Neural progenitor cell (in vitro differentiated cells): ENCODE measurements around the gene CBFA2T3. TPM values are rescaled to one million over a fixed set of nuclear protein-coding genes. Genes with fewer than 3 reads are reported as not detected.

ENCODE experiments used
- DNase-seq: peaks from one replicate; pipeline ENCODE4 v3.0.0-alpha.2; 2016; ENCODE audit warnings: low spot score
- H2AFZ ChIP-seq: fragments of 200-600 bp; sonication (generic); replicated peaks from 2 replicates; pipeline ENCODE4 v1.6.1; 2016; ENCODE audit warnings: antibody characterized with exemption
- H3F3A ChIP-seq: fragments of 200-600 bp; sonication (generic); 2 replicates; pipeline ENCODE4 v1.6.1; 2016; ENCODE audit warnings: antibody characterized with exemption, low read depth
- H3K27ac ChIP-seq: fragments of 200-600 bp; sonication (generic); 2 replicates; pipeline ENCODE4 v1.5.1; 2016; ENCODE audit warnings: mild to moderate bottlenecking
- H3K27me3 ChIP-seq: fragments of 200-600 bp; sonication (generic); 2 replicates; pipeline ENCODE4 v1.6.1; 2016; ENCODE audit warnings: mild to moderate bottlenecking, moderate library complexity
- H3K36me3 ChIP-seq: fragments of 200-600 bp; sonication (generic); 2 replicates; pipeline ENCODE4 v1.5.1; 2016
- H3K4me1 ChIP-seq: fragments of 200-600 bp; sonication (generic); 2 replicates; pipeline ENCODE4 v1.6.1; 2016; ENCODE audit warnings: mixed run types
- H3K4me2 ChIP-seq: fragments of 200-600 bp; sonication (generic); 2 replicates; pipeline ENCODE4 v1.6.1; 2016
- H3K4me3 ChIP-seq: fragments of 200-600 bp; sonication (generic); 2 replicates; pipeline ENCODE4 v1.5.1; 2016
- H3K79me2 ChIP-seq: fragments of 200-600 bp; sonication (generic); 2 replicates; pipeline ENCODE4 v1.6.1; 2016; ENCODE audit warnings: low read depth
- H3K9ac ChIP-seq: fragments of 200-600 bp; sonication (generic); 2 replicates; pipeline ENCODE4 v1.6.1; 2016
- H3K9me3 ChIP-seq: fragments of 200-600 bp; sonication (generic); 2 replicates; pipeline ENCODE4 v1.5.1; 2016; ENCODE audit warnings: low read depth
- H4K20me1 ChIP-seq: fragments of 200-600 bp; sonication (generic); 2 replicates; pipeline ENCODE4 v1.6.1; 2016; ENCODE audit warnings: low read depth
- H3K27ac Mint-ChIP-seq: 3 replicates; pipeline ENCODE4 v1.8.0; 2021; ENCODE audit warnings: mixed read lengths
- H3K27me3 Mint-ChIP-seq: 2 replicates; pipeline ENCODE4 v1.8.0; 2022; ENCODE audit warnings: low read depth, mild to moderate bottlenecking, inconsistent platforms, moderate library complexity, mixed read lengths; ENCODE audit not compliant: insufficient read depth
- H3K36me3 Mint-ChIP-seq: 3 replicates; pipeline ENCODE4 v1.8.0; 2021; ENCODE audit warnings: mixed read lengths
- H3K4me1 Mint-ChIP-seq: 3 replicates; pipeline ENCODE4 v1.8.0; 2021; ENCODE audit warnings: mixed read lengths
- H3K4me3 Mint-ChIP-seq: 3 replicates; pipeline ENCODE4 v1.8.0; 2021; ENCODE audit warnings: mild to moderate bottlenecking, moderate library complexity, mixed read lengths
- H3K9me3 Mint-ChIP-seq: 3 replicates; pipeline ENCODE4 v1.8.0; 2020; ENCODE audit warnings: mixed read lengths
- CTCF ChIP-seq: fragments of 200-600 bp; sonication (generic); IDR thresholded peaks from 2 replicates; pipeline ENCODE4 v1.5.1; 2017; ENCODE audit warnings: antibody characterized with exemption, mild to moderate bottlenecking
- EZH2 ChIP-seq: fragments of 200-600 bp; sonication (generic); IDR thresholded peaks from 2 replicates; pipeline ENCODE4 v1.6.1; 2017; ENCODE audit warnings: antibody characterized with exemption, mild to moderate bottlenecking, moderate library complexity
- EZH2phosphoT487 ChIP-seq: fragments of 200-600 bp; sonication (generic); IDR thresholded peaks from 2 replicates; pipeline ENCODE4 v1.6.1; 2017; ENCODE audit warnings: antibody characterized with exemption
- total RNA-seq: library from RNA; depleted of rRNA; stranded (reverse); fragments of >200 nt; gene quantifications from 2 replicates; pipeline ENCODE4 v1.2.3, GENCODE V29; 2015; ENCODE audit warnings: low replicate concordance

The CBFA2T3 gene
- total RNA-seq, 1 donor from 2014 or later, result 0.22 TPM

DNA sequence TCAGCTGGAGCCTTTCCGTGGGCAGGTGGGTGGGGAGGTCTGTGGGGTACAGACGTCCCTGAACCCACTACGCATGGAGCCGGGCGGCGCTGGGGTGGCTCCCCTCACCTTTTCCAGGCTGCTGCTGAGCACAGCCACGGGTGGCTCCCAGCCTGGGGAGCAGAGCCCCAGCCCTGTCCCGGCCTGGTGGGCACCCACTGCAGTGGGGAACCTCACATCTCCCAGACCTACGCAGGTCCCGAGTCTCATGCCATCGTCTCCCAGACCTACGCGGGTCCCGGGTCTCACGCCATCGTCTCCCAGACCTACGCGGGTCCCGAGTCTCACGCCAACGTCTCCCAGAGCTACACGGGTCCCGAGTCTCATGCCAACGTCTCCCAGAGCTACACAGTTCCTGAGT, 148.3 kb downstream of the CBFA2T3 start:
- Mint-ChIP-seq H3K36me3 (no peaks in the 10 kb centered on the region), H3K4me1 (no peaks in the 10 kb centered on the region), H3K4me3 (no peak overlapping the region), H3K27ac (no peak overlapping the region), H3K9me3 (no peaks in the 10 kb centered on the region), H3K27me3 (peaks cover 5% of the 10 kb centered on the region)
- Histone ChIP-seq H2AFZ (no peak overlapping the region), H3K79me2 (no peaks in the 10 kb centered on the region), H3K4me1 (no peaks in the 10 kb centered on the region), H4K20me1 (no peaks in the 10 kb centered on the region), H3K36me3 (no peaks in the 10 kb centered on the region), H3K9me3 (no peaks in the 10 kb centered on the region), H3K4me3 (no peak overlapping the region), H3K27me3 (no peaks in the 10 kb centered on the region), H3K4me2 (no peak overlapping the region), H3K9ac (no peak overlapping the region), H3F3A (no peaks in the 10 kb centered on the region), H3K27ac (no peak overlapping the region)
- no peak for TF ChIP-seq EZH2phosphoT487
- TF ChIP-seq CTCF, result no peak
- TF ChIP-seq EZH2, result no peak
- DNase-seq, result no peak

GRCh38 chr16:88827727-88828126, 149.3 kb downstream of the CBFA2T3 start:
- no peak overlapping the region for H2AFZ ChIP-seq
- H4K20me1 ChIP-seq, result no peaks in the 10 kb centered on the region
- Mint-ChIP-seq H3K9me3 (no peaks in the 10 kb centered on the region), H3K4me3 (no peak overlapping the region), H3K27ac (no peak overlapping the region), H3K4me1 (no peaks in the 10 kb centered on the region), H3K36me3 (peaks cover 1% of the 10 kb centered on the region), H3K27me3 (peaks cover 5% of the 10 kb centered on the region)
- TF ChIP-seq EZH2 (no peak), EZH2phosphoT487 (no peak), CTCF (no peak)
- DNase-seq, result no peak
- no peaks in the 10 kb centered on the region for H3F3A ChIP-seq
- H3K4me2 ChIP-seq, result no peak overlapping the region
- no peak overlapping the region for H3K27ac ChIP-seq
- no peaks in the 10 kb centered on the region for H3K27me3 ChIP-seq
- H3K9me3 ChIP-seq, result no peaks in the 10 kb centered on the region
- H3K79me2 ChIP-seq, result no peaks in the 10 kb centered on the region
- no peaks in the 10 kb centered on the region for H3K36me3 ChIP-seq
- H3K4me3 ChIP-seq, result no peak overlapping the region
- H3K4me1 ChIP-seq, result no peaks in the 10 kb centered on the region
- H3K9ac ChIP-seq, result no peak overlapping the region

- peaks cover 3% of the 10 kb centered on the region for H3K36me3 Mint-ChIP-seq
- H3K4me3 ChIP-seq, result no peak overlapping the region
- no peak for DNase-seq
These were observed 150.8 kb downstream of the CBFA2T3 start for GRCh38 chr16:88826070-88826840.

More at GRCh38 chr16:88826070-88826840, 150.8 kb downstream of the CBFA2T3 start:
- Histone ChIP-seq H3K27me3 (no peaks in the 10 kb centered on the region), H3K9me3 (no peaks in the 10 kb centered on the region), H3K36me3 (no peaks in the 10 kb centered on the region), H3K9ac (no peak overlapping the region), H3K4me1 (no peaks in the 10 kb centered on the region), H3K4me2 (no peak overlapping the region), H4K20me1 (no peaks in the 10 kb centered on the region), H3F3A (no peaks in the 10 kb centered on the region), H3K27ac (no peak overlapping the region), H2AFZ (no peak overlapping the region), H3K79me2 (no peaks in the 10 kb centered on the region)
- H3K4me1 Mint-ChIP-seq, result no peaks in the 10 kb centered on the region
- H3K4me3 Mint-ChIP-seq, result no peak overlapping the region
- no peaks in the 10 kb centered on the region for H3K9me3 Mint-ChIP-seq
- no peak overlapping the region for H3K27ac Mint-ChIP-seq
- H3K27me3 Mint-ChIP-seq, result peaks cover 5% of the 10 kb centered on the region
- TF ChIP-seq CTCF, result no peak
- no peak for TF ChIP-seq EZH2
- no peak for TF ChIP-seq EZH2phosphoT487
